IgD-negative memory B cell (primary cell): Measurements from ENCODE around the gene TRAPPC10. TPM values are rescaled to one million over a fixed set of nuclear protein-coding genes. Genes with fewer than 3 reads are reported as not detected.

Source experiments
- H3K27ac Mint-ChIP-seq, 3 donors: one replicate each; pipeline ENCODE4 v1.8.0; 2020 to 2022; ENCODE audit warnings: mild to moderate bottlenecking in 3 of 3, mixed read lengths in 3 of 3, moderate library complexity in 1 of 3
- H3K27me3 Mint-ChIP-seq: one replicate; pipeline ENCODE4 v1.8.0; 2021; ENCODE audit warnings: mixed read lengths
- H3K36me3 Mint-ChIP-seq: one replicate; pipeline ENCODE4 v1.8.0; 2020; ENCODE audit warnings: mild to moderate bottlenecking, mixed read lengths
- H3K4me1 Mint-ChIP-seq, 3 donors: one replicate each; pipeline ENCODE4 v1.8.0; 2020 to 2022; ENCODE audit warnings: mixed read lengths in 3 of 3, mild to moderate bottlenecking in 1 of 3
- H3K4me3 Mint-ChIP-seq, 4 donors: one replicate each; pipeline ENCODE4 v1.8.0; 2020 to 2022; ENCODE audit warnings: mild to moderate bottlenecking in 4 of 4, mixed read lengths in 4 of 4, moderate library complexity in 3 of 4
- H3K9me3 Mint-ChIP-seq, 3 donors: one replicate each; pipeline ENCODE4 v1.8.0; 2020 to 2021; ENCODE audit warnings: mixed read lengths in 3 of 3, mild to moderate bottlenecking in 1 of 3
- polyA plus RNA-seq: library from polyadenylated mRNA; unstranded; fragments of 300-500 nt; fragmentation: Illumina TruSeq; gene quantifications from one replicate; pipeline ENCODE4 v1.2.3, GENCODE V29; 2021

Gene TRAPPC10
- polyA plus RNA-seq, 1 donor from 2014 or later = 17.9 TPM

GRCh38 chr21:43974791-43975468 lies 37.2 kb upstream of the TRAPPC10 start:
- Mint-ChIP-seq H3K4me3 (no peak overlapping the region), H3K27ac (peak overlapping the region in 1 of 3 donors; percentile 80), H3K27me3 (no peaks in the 10 kb centered on the region), H3K36me3 (no peaks in the 10 kb centered on the region), H3K9me3 (no peaks in the 10 kb centered on the region), H3K4me1 (peaks cover 0 to 8% (median 6%) of the 10 kb centered on the region in 3 donors)

GRCh38 chr21:43975469-43976098 lies 36.5 kb upstream of the TRAPPC10 start:
- Mint-ChIP-seq H3K36me3 (no peaks in the 10 kb centered on the region), H3K27ac (no peak overlapping the region), H3K9me3 (no peaks in the 10 kb centered on the region), H3K27me3 (no peaks in the 10 kb centered on the region), H3K4me3 (no peak overlapping the region), H3K4me1 (peaks cover 0 to 8% (median 6%) of the 10 kb centered on the region in 3 donors)

DNA sequence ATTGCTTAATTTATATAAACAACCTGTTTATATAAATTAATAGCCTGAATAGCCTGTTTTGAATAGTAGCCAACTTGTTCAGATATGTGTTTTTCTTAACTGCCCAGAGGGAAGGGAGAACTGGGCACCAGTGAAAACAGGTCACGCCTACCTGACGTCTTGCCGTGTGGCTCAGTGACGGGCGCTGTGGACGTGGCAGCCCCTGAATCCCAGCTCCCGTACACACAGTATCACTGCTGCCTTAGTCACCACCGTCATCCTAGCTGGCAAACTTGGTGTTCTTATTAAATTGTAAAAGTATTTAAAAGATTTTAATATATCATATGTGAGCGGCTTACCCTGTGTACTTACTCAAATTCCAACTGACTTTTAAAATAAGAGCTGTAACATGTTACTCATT lies 35.4 kb upstream of the TRAPPC10 start:
- Mint-ChIP-seq H3K27me3 (no peaks in the 10 kb centered on the region), H3K27ac (no peak overlapping the region), H3K36me3 (no peaks in the 10 kb centered on the region), H3K4me3 (no peak overlapping the region), H3K9me3 (no peaks in the 10 kb centered on the region), H3K4me1 (peaks cover 0 to 8% (median 6%) of the 10 kb centered on the region in 3 donors)

DNA sequence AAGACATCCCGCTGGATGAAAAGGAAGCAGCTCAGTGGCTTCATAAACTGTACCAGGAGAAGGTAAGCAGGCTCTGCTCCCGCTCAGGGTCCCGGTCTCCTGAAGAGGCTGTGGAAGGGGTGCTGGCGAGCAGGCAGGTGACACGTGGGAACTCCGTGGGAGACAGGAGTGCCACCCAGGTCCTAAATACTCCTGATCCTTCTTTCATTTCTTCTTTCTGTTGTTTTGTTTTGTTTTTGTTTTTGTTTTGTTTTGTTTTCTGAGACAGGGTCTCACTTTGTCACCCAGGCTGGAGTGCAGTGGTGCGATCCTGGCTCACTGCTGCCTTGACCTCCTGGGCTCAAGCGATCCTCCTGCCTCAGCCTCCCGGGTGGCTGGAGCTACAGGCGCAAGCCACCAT lies 34.0 kb upstream of the TRAPPC10 start:
- Mint-ChIP-seq H3K9me3 (no peaks in the 10 kb centered on the region), H3K27ac (no peak overlapping the region), H3K4me1 (peaks cover 0 to 8% (median 6%) of the 10 kb centered on the region in 3 donors), H3K4me3 (no peak overlapping the region), H3K27me3 (no peaks in the 10 kb centered on the region), H3K36me3 (no peaks in the 10 kb centered on the region)

DNA sequence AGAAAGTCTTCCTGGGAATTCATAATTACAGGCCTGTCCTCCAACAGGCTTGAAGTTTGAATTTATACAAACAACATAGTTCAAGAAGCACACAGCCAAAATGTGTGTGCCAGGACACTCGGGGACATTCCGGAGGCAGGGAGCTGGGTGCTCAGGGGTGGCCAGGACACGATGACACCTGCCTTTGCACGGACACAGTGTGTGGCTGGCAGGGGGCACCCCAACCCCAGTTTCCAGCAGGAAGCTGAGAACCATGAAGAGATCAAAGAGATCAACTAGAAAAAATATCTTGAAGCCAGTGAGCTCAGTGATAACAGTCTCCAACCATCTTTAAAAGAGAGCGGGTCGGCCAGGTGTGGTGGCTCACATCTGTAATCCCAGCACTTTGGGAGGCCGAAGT lies 32.5 kb upstream of the TRAPPC10 start:
- H3K4me3 Mint-ChIP-seq = no peak overlapping the region
- peaks cover 0 to 8% (median 6%) of the 10 kb centered on the region in 3 donors for H3K4me1 Mint-ChIP-seq
- no peak overlapping the region for H3K27ac Mint-ChIP-seq
- no peaks in the 10 kb centered on the region for H3K27me3 Mint-ChIP-seq
- no peaks in the 10 kb centered on the region for H3K9me3 Mint-ChIP-seq
- no peaks in the 10 kb centered on the region for H3K36me3 Mint-ChIP-seq

DNA sequence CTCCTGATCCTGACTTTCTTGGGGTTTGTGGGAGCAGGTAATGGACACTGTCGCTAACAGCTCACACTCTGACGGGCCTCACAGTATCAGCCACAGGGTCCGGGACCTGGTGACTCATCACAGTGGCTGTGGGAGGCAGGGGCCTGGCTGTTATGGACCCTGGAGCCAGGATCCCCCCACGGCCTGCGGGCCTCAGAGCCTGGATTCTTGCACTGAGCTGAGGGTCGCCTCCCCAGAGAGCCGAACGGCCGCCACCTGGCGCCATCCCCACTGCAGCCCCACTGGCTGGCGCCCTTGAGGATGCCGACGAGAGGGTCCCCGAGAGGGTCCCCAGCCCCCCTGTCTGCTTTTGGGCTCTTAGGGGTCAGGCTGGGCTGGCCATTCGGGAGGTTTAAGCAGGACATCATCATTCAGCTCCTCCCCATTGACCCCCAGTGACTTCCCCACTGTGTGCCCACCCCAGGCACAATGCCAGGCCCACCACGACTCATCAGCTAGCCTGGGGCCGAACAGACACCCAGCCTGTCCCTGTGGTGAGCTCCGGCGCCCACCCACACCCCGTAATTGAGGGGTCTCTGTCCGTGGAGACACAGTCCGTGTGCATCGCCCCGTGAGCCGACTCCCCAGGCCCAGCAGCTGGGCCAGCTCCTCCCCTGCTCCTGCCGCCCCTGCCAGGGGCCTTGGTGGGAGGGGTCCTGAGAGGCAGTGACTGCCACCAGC lies 30.8 kb upstream of the TRAPPC10 start:
- H3K9me3 Mint-ChIP-seq = no peaks in the 10 kb centered on the region
- no peak overlapping the region for H3K27ac Mint-ChIP-seq
- no peak overlapping the region for H3K4me3 Mint-ChIP-seq
- no peaks in the 10 kb centered on the region for H3K27me3 Mint-ChIP-seq
- H3K4me1 Mint-ChIP-seq = peaks cover 0 to 3% (median 2%) of the 10 kb centered on the region in 3 donors
- no peaks in the 10 kb centered on the region for H3K36me3 Mint-ChIP-seq

DNA sequence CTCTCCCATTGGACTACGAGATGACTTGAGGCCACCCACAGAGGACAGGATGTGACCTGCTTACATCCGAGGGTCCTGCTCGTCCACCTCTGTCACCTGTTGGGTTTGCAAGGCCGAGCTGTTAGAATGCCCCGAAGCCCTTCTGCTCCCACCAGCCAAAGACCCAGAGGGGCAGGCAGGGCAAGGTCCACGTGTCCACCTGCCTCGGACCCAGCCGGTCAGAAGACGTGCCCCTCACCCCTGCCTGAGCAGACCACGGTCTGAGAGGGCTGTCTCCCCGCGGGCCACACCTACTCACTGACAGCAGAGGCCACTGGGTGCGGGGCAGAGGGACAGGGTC lies 30.3 kb upstream of the TRAPPC10 start:
- Mint-ChIP-seq H3K4me3 (no peak overlapping the region), H3K9me3 (no peaks in the 10 kb centered on the region), H3K4me1 (peaks cover 0 to 4% (median 3%) of the 10 kb centered on the region in 3 donors), H3K27me3 (no peaks in the 10 kb centered on the region), H3K36me3 (no peaks in the 10 kb centered on the region), H3K27ac (no peak overlapping the region)

- H3K36me3 Mint-ChIP-seq = no peaks in the 10 kb centered on the region
- no peak overlapping the region for H3K4me3 Mint-ChIP-seq
- peaks cover 0 to 4% (median 3%) of the 10 kb centered on the region in 3 donors for H3K4me1 Mint-ChIP-seq
- no peaks in the 10 kb centered on the region for H3K9me3 Mint-ChIP-seq
- H3K27me3 Mint-ChIP-seq = no peaks in the 10 kb centered on the region
- H3K27ac Mint-ChIP-seq = no peak overlapping the region
Observed at GRCh38 chr21:43982489-43983078, 29.5 kb upstream of the TRAPPC10 start.

GRCh38 chr21:43983390-43983789 lies 28.7 kb upstream of the TRAPPC10 start:
- Mint-ChIP-seq H3K36me3 (no peaks in the 10 kb centered on the region), H3K27me3 (no peaks in the 10 kb centered on the region), H3K9me3 (no peaks in the 10 kb centered on the region), H3K4me1 (peaks cover 0 to 4% (median 3%) of the 10 kb centered on the region in 3 donors), H3K27ac (no peak overlapping the region), H3K4me3 (no peak overlapping the region)

DNA sequence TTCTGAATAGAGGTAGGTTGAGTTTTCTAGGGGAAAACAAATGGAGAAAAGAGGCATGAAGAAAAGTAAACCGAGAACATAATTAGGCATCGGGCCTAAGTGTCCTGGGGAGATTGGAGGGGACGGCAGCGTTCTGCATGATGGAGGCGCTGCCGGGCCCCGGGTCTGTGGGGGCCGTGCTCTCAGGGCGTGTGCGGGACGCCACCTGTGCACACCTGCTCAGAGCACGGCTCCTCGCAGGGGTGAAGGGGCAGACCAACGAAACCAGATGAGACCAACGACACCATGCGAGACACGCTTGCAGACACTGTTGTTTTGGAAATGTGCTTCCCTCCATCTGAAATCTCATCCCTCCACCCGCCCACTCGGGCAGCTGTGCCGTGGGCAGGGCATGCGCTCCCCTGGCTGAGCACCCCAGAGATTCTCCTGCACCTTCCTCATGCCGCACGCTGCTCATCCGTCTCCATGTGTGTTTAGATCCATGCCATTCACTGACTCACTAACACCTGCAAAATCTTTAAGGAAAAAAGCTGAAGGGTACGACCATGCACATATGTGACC lies 28.2 kb upstream of the TRAPPC10 start:
- H3K36me3 Mint-ChIP-seq = no peaks in the 10 kb centered on the region
- H3K27ac Mint-ChIP-seq = no peak overlapping the region
- H3K9me3 Mint-ChIP-seq = no peaks in the 10 kb centered on the region

GRCh38 chr21:43984905-43985689 lies 27.0 kb upstream of the TRAPPC10 start:
- no peaks in the 10 kb centered on the region for H3K27me3 Mint-ChIP-seq
- H3K4me1 Mint-ChIP-seq = peaks cover 0 to 4% (median 3%) of the 10 kb centered on the region in 3 donors
- no peak overlapping the region for H3K4me3 Mint-ChIP-seq
- no peaks in the 10 kb centered on the region for H3K36me3 Mint-ChIP-seq
- H3K9me3 Mint-ChIP-seq = no peaks in the 10 kb centered on the region
- no peak overlapping the region for H3K27ac Mint-ChIP-seq

More for the DNA sequence above, 28.2 kb upstream of the TRAPPC10 start:
- Mint-ChIP-seq H3K27me3 (no peaks in the 10 kb centered on the region), H3K4me1 (peaks cover 0 to 4% (median 3%) of the 10 kb centered on the region in 3 donors), H3K4me3 (peak overlapping the region in 1 of 4 donors; percentile 23)

- no peaks in the 10 kb centered on the region for H3K36me3 Mint-ChIP-seq
- H3K9me3 Mint-ChIP-seq = no peaks in the 10 kb centered on the region
- no peaks in the 10 kb centered on the region for H3K27me3 Mint-ChIP-seq
- no peak overlapping the region for H3K27ac Mint-ChIP-seq
- peaks cover 0 to 4% (median 3%) of the 10 kb centered on the region in 3 donors for H3K4me1 Mint-ChIP-seq
- H3K4me3 Mint-ChIP-seq = no peak overlapping the region
Observed at GRCh38 chr21:43985690-43986251, 26.3 kb upstream of the TRAPPC10 start.

DNA sequence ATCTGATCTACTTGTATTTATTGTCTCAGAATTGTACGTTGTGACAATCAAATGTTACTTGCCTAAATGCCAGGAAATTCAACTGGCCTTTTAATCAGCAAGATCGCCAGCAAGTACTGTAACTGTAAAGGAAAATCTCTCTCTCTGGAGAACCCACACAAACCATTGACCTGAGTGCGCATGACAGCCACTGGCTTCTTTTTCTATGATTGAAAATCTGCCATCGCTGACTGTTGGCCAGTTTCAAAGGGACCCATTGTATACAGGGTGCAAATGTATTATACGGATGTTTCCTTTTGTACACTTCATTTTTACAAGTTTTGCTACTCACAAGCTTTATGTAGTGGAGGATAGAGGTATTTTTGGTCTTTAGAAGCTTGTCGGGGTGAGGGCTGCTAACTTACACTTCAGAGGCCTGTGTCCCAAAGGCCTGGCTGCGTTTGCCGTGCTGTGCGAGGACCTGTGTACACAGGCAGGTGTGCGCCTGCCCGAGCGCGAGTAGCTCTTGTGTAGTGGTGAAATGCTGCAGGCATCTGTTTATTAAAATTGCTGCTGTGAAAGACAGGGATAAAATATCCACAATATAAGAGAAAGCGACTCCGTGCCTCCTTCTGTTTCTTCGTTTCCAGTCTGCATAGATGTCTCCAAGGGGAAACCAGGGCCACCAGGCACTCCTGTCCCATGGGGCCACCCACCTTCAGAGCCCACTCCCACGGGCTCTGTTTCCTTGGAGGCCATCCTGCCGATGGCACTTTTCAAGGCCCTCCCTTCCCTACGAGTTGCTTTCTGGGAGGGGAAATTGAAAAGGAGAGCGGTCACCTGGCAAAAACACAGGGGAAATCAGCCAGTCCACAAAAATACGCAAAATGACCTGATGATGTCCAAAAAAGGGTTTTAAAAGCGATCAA lies 25.3 kb upstream of the TRAPPC10 start:
- H3K4me1 Mint-ChIP-seq = peaks cover 0 to 4% (median 3%) of the 10 kb centered on the region in 3 donors
- no peak overlapping the region for H3K4me3 Mint-ChIP-seq
- no peaks in the 10 kb centered on the region for H3K9me3 Mint-ChIP-seq
- H3K27ac Mint-ChIP-seq = peak overlapping the region in 1 of 3 donors; percentile 25
- no peaks in the 10 kb centered on the region for H3K27me3 Mint-ChIP-seq
- no peaks in the 10 kb centered on the region for H3K36me3 Mint-ChIP-seq
